Endothelial cell of umbilical vein (primary cell): ENCODE results near the gene EPN2. TPM values are rescaled to one million over a fixed set of nuclear protein-coding genes. Genes with fewer than 3 reads are reported as not detected.

Source experiments
- BruUV-seq: library from RNA; stranded (reverse); fragments of 400-500 nt; replicated peaks from 2 replicates; lab custom pipeline; 2021; lab: Mats Ljungman, UMichigan
- CTCF ChIA-PET: fragments of 300-600, 350-600 bp; sonication (Branson Sonifier 250); formaldehyde crosslinking; loops from one replicate; lab custom pipeline; 2021; ENCODE audit warnings: antibody characterized with exemption, inconsistent platforms; lab: Charles Lee
- POLR2A ChIA-PET: fragments of 300-600, 350-600 bp; sonication (Branson Sonifier 250); formaldehyde crosslinking; loops from one replicate; lab custom pipeline; 2021; ENCODE audit warnings: antibody characterized with exemption, inconsistent platforms; lab: Charles Lee
- DNase-seq: peaks from one replicate; pipeline ENCODE4 v3.0.0-alpha.2; 2011; ENCODE audit warnings: low read depth, low spot score
- FAIRE-seq: peaks from 2 replicates; lab custom pipeline; 2011; peaks lifted over from hg19 to GRCh38; lab: Jason Lieb, UNC
- H2AFZ ChIP-seq: 2 replicates; pipeline ENCODE4 v1.6.0; 2012; ENCODE audit warnings: low read depth, low read length, control low read depth, inconsistent platforms
- H3K27ac ChIP-seq: 2 replicates; pipeline ENCODE4 v1.5.1; 2011; ENCODE audit warnings: low read depth, mild to moderate bottlenecking, control low read depth, low read length, moderate library complexity; ENCODE audit not compliant: insufficient read depth
- H3K27me3 ChIP-seq, 2 experiments: 2 replicates each; pipeline versions ENCODE4 v1.6.0 to v1.6.1; 2011; ENCODE audit warnings: low read length in 2 of 2, mixed read lengths in 1 of 2; ENCODE audit not compliant: control insufficient read depth in 2 of 2, insufficient read depth in 2 of 2
- H3K36me3 ChIP-seq, 2 experiments: 2 replicates in 1 of 2; 3 replicates in 1 of 2; pipeline ENCODE4 v1.5.1; 2011; ENCODE audit warnings: low read length in 2 of 2, mild to moderate bottlenecking in 1 of 2, moderate library complexity in 1 of 2; ENCODE audit not compliant: control insufficient read depth in 2 of 2, insufficient read depth in 2 of 2; ENCODE audit errors: extremely low read depth in 1 of 2
- H3K4me1 ChIP-seq: 3 replicates; pipeline ENCODE4 v1.5.1; 2011; ENCODE audit warnings: mild to moderate bottlenecking, low read length; ENCODE audit not compliant: control insufficient read depth, insufficient read depth; ENCODE audit errors: extremely low read depth
- H3K4me2 ChIP-seq: 2 replicates; pipeline ENCODE4 v1.6.1; 2011; ENCODE audit warnings: low read length, control low read depth, mixed read lengths; ENCODE audit not compliant: insufficient read depth
- H3K4me3 ChIP-seq, 3 experiments: fragments of 200-600 bp in 1 of 3; sonication (generic), shearing (Covaris generic) in 1 of 3; replicated peaks in 1 of 3; 2 replicates each; pipeline ENCODE4 v1.5.1; 2011 to 2016; ENCODE audit warnings: control low read depth in 3 of 3, low read length in 3 of 3, mild to moderate bottlenecking in 2 of 3, inconsistent platforms in 1 of 3, low read depth in 1 of 3, moderate library complexity in 1 of 3; ENCODE audit not compliant: insufficient read depth in 1 of 3
- H3K79me2 ChIP-seq: 2 replicates; pipeline ENCODE4 v1.6.0; 2012; ENCODE audit warnings: low read length, inconsistent platforms; ENCODE audit not compliant: control insufficient read depth, insufficient read depth
- H3K9ac ChIP-seq: replicated peaks from 2 replicates; pipeline ENCODE3; 2011; ENCODE audit warnings: low read length, control low read depth; ENCODE audit not compliant: insufficient read depth; ENCODE audit errors: extremely low read depth
- H3K9me1 ChIP-seq: replicated peaks from 3 replicates; pipeline ENCODE4 v1.6.0; 2011; ENCODE audit warnings: mild to moderate bottlenecking, low read length; ENCODE audit not compliant: control insufficient read depth, insufficient read depth; ENCODE audit errors: extremely low read depth
- H3K9me3 ChIP-seq: replicated peaks from 2 replicates; pipeline ENCODE4 v1.5.1; 2012; ENCODE audit warnings: low read length, inconsistent platforms; ENCODE audit not compliant: control insufficient read depth, insufficient read depth
- H4K20me1 ChIP-seq: replicated peaks from 2 replicates; pipeline ENCODE3; 2011; ENCODE audit warnings: mild to moderate bottlenecking, low read length; ENCODE audit not compliant: control insufficient read depth, insufficient read depth; ENCODE audit errors: extremely low read depth
- EZH2 ChIP-seq: IDR thresholded peaks from 2 replicates; pipeline ENCODE4 v1.6.1; 2012; ENCODE audit warnings: borderline replicate concordance, low read depth, mild to moderate bottlenecking, moderate library complexity, low read length, inconsistent platforms; ENCODE audit not compliant: severe bottlenecking
- FOS ChIP-seq: IDR thresholded peaks from 2 replicates; pipeline ENCODE4 v1.6.1; 2011; ENCODE audit warnings: mild to moderate bottlenecking, low read length, moderate library complexity, borderline replicate concordance; ENCODE audit not compliant: insufficient read depth
- GATA2 ChIP-seq: IDR thresholded peaks from 2 replicates; pipeline ENCODE4 v1.7.0; 2011; ENCODE audit warnings: low read depth, mild to moderate bottlenecking, moderate library complexity, mixed read lengths, low read length; ENCODE audit not compliant: insufficient read length, insufficient read depth
- JUN ChIP-seq: IDR thresholded peaks from 2 replicates; pipeline ENCODE4 v1.6.1; 2011; ENCODE audit warnings: borderline replicate concordance, low read depth; ENCODE audit not compliant: insufficient read length, insufficient read depth
- MYC ChIP-seq: IDR thresholded peaks from one replicate; pipeline ENCODE4 v1.6.1; 2011; ENCODE audit warnings: mild to moderate bottlenecking, low read depth, low read length
- POLR2A ChIP-seq: IDR thresholded peaks from 2 replicates; pipeline ENCODE4 v1.6.1; 2012; ENCODE audit warnings: low read depth, mild to moderate bottlenecking, control low read depth, low read length
- POLR2AphosphoS5 ChIP-seq: IDR thresholded peaks from 2 replicates; pipeline ENCODE4 v1.6.1; 2012; ENCODE audit warnings: low read depth, mild to moderate bottlenecking, control low read depth, low read length, moderate library complexity; ENCODE audit not compliant: insufficient read depth
- dilution Hi-C: fragments of 300-500 bp; cut with MboI; formaldehyde crosslinking; loops from one replicate; pipeline ENCODE4 v1.15.0; 2019; ENCODE audit warnings: low sequenced_read_pairs; ENCODE audit not compliant: extremely low pct_ligation_motif_present
- intact Hi-C: fragments of 100-400 bp; cut with micrococcal nuclease; formaldehyde crosslinking; loops from one replicate; pipeline ENCODE4 v1.10.0; 2022
- polyA plus RNA-seq, 4 experiments: library from polyadenylated mRNA; depleted of rRNA in 3 of 4; stranded (reverse) in 3 of 4; unstranded in 1 of 4; fragments of >200 nt; gene quantifications; 2 replicates each; pipeline versions ENCODE4 v1.2.1 to v1.2.3, GENCODE V29; 2011 to 2012; ENCODE audit warnings: missing spikeins in 1 of 4
- total RNA-seq: library from RNA; stranded (reverse); gene quantifications from 2 replicates; pipeline ENCODE4 v1.2.3, GENCODE V29; 2021
- TF ChIP-seq, protein P1 (sequence below): IDR thresholded peaks from 2 replicates; pipeline ENCODE4 v1.6.1; 2011; ENCODE audit not compliant: insufficient read depth, insufficient read length
- TF ChIP-seq, protein P2 (sequence below), 2 donors: IDR thresholded peaks; 1 replicate in 1 of 2; 2 replicates in 1 of 2; pipeline ENCODE4 v1.5.1; 2011; ENCODE audit warnings: low read length in 2 of 2, mild to moderate bottlenecking in 2 of 2, moderate library complexity in 2 of 2, control low read depth in 1 of 2, inconsistent platforms in 1 of 2, low read depth in 1 of 2; ENCODE audit not compliant: insufficient read depth in 1 of 2; ENCODE audit errors: extremely low read depth in 1 of 2

Gene EPN2
- total and polyA plus RNA-seq, 2 donors (not counting 3 experiments of a cell fraction or from before 2014, with no cell fraction given) = 40.3 to 70.5 TPM

DNA sequence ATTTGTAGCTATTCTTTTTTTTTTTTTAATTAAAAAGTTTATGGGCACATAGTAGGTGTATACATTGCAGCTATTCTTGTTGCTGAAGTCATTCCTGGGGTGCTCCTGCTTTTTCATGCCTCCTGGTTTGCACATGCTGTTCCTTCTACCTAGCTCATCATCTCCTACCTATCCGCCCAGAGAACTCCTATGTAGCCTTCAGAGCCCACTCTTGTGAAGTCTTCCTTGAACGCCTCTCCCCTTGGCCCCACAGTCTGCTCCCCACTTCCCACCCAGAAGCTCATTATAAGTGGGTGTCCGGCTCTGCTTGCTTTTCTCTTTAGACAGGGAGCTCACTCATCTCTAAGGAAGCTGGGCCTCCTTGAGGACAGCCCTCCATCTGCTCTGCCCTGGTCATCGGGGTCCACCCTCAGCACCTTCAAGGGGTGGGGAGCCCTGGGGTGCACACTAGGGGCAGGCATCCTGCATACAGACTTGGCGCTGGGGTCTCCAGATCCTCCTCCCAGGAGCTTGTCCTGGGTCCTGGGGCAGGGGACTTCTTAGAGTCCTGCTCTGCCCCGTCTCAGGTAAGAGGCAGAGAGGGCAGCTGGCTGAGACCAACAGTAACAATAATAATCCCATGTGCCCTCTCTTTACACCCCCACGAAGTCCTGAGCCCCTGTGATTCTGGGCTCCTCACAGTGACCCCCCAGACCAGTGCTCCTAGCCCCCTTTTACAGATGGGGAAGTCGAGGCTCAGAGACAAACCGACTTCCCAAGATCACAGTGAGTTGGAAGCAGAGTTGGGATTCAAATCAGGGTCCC, 128.9 kb downstream of the EPN2 start:
- intact Hi-C loops = no loop called here
- Histone ChIP-seq H3K9me3 (no peaks in the 10 kb centered on the region), H3K4me3 (no peak overlapping the region), H4K20me1 (no peaks in the 10 kb centered on the region), H2AFZ (no peak overlapping the region), H3K27me3 (no peaks in the 10 kb centered on the region), H3K79me2 (no peaks in the 10 kb centered on the region), H3K36me3 (no peaks in the 10 kb centered on the region), H3K27ac (no peak overlapping the region), H3K4me2 (no peak overlapping the region), H3K9me1 (no peaks in the 10 kb centered on the region), H3K4me1 (peaks cover 8% of the 10 kb centered on the region), H3K9ac (no peak overlapping the region)
- POLR2A ChIA-PET = no interaction called here
- TF ChIP-seq, protein P1, sequence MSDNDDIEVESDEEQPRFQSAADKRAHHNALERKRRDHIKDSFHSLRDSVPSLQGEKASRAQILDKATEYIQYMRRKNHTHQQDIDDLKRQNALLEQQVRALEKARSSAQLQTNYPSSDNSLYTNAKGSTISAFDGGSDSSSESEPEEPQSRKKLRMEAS = no peak
- no peak for TF ChIP-seq MYC
- TF ChIP-seq, protein P2, sequence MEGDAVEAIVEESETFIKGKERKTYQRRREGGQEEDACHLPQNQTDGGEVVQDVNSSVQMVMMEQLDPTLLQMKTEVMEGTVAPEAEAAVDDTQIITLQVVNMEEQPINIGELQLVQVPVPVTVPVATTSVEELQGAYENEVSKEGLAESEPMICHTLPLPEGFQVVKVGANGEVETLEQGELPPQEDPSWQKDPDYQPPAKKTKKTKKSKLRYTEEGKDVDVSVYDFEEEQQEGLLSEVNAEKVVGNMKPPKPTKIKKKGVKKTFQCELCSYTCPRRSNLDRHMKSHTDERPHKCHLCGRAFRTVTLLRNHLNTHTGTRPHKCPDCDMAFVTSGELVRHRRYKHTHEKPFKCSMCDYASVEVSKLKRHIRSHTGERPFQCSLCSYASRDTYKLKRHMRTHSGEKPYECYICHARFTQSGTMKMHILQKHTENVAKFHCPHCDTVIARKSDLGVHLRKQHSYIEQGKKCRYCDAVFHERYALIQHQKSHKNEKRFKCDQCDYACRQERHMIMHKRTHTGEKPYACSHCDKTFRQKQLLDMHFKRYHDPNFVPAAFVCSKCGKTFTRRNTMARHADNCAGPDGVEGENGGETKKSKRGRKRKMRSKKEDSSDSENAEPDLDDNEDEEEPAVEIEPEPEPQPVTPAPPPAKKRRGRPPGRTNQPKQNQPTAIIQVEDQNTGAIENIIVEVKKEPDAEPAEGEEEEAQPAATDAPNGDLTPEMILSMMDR (IDR thresholded peaks at IDR 0.05; ENCODE audit: extremely low read depth in 1 of 2, insufficient read depth in 1 of 2, low read depth in 1 of 2, low read length in 2 of 2) = no peak
- TF ChIP-seq GATA2 = no peak
- TF ChIP-seq POLR2AphosphoS5 = no peak
- no peak for TF ChIP-seq POLR2A
- TF ChIP-seq JUN = no peak
- no peak for TF ChIP-seq FOS
- TF ChIP-seq EZH2 = no peak
- dilution Hi-C loops = no loop called here
- CTCF ChIA-PET = interaction anchor here (1.0 to 3.8 kb wide), 4 partner anchors 8 to 397 kb away, joined by 3 to 34 read pairs (median 7); no protein-coding TSS in a partner anchor
- FAIRE-seq (no peak), DNase-seq (no peak)
- BruUV-seq = no TSS peak
